A549 (cell line): ENCODE data around the gene PLXNC1. TPM values are rescaled to one million over a fixed set of nuclear protein-coding genes. Genes with fewer than 3 reads are reported as not detected.

Experiments
- ATAC-seq, 2 experiments: fragments of 200-7000 bp in 1 of 2; fragments of >200 bp in 1 of 2; cut with Nextera tagmentation in 1 of 2; cut with Tn5 transposase in 1 of 2; 3 replicates each; pipeline versions ENCODE4 v1.8.0 to v1.9.1; 2018 to 2020; ENCODE audit warnings: mild to moderate bottlenecking in 1 of 2, moderate library complexity in 1 of 2
- CTCF ChIA-PET: fragments of 300-600 bp; sonication (Branson Sonifier 250); formaldehyde crosslinking; extraction: SDS; loops from one replicate; lab custom pipeline; 2021; ENCODE audit warnings: antibody characterized with exemption, inconsistent platforms; lab: Yijun Ruan, JAX
- POLR2A ChIA-PET: fragments of 350-600 bp; formaldehyde crosslinking; extraction: SDS; loops from one replicate; lab custom pipeline; 2021; ENCODE audit warnings: antibody characterized with exemption, inconsistent platforms; lab: Yijun Ruan, JAX
- DNase-seq, 2 experiments: peaks; one replicate each; pipeline versions ENCODE4 v3.0.0 to v3.0.0-alpha.2; 2011 to 2016; ENCODE audit warnings: low read depth in 1 of 2, low spot score in 1 of 2
- FAIRE-seq: peaks from 2 replicates; lab custom pipeline; 2011; peaks lifted over from hg19 to GRCh38; lab: Jason Lieb, UNC
- H3K27ac ChIP-seq, 2 experiments: fragments of >200 bp; sonication (Bioruptor Twin); formaldehyde crosslinking; 3 replicates each; pipeline ENCODE4 v1.5.1; 2016 to 2017
- H3K4me1 ChIP-seq: fragments of >200 bp; sonication (Bioruptor Twin); formaldehyde crosslinking; 3 replicates; pipeline ENCODE4 v1.6.1; 2016
- H3K4me2 ChIP-seq: fragments of >200 bp; sonication (Bioruptor Twin); formaldehyde crosslinking; 3 replicates; pipeline ENCODE4 v1.6.1; 2016
- H3K4me3 ChIP-seq: fragments of >200 bp; sonication (Bioruptor Twin); formaldehyde crosslinking; 3 replicates; pipeline ENCODE4 v1.5.1; 2016
- H3K9me3 ChIP-seq: fragments of >200 bp; sonication (Bioruptor Twin); formaldehyde crosslinking; 3 replicates; pipeline ENCODE4 v1.6.1; 2016
- BCL3 ChIP-seq: fragments of >200 bp; sonication (Bioruptor Twin); formaldehyde crosslinking; IDR thresholded peaks from 3 replicates; pipeline ENCODE4 v1.6.1; 2016
- BHLHE40 ChIP-seq: IDR thresholded peaks from 2 replicates; pipeline ENCODE4 v1.6.1; 2012; ENCODE audit warnings: low read depth, low read length, inconsistent platforms
- E2F6 ChIP-seq: IDR thresholded peaks from 2 replicates; pipeline ENCODE4 v1.6.1; 2012; ENCODE audit warnings: low read depth, borderline replicate concordance
- EHMT2 ChIP-seq: fragments of 200-600 bp; sonication (generic); IDR thresholded peaks from 2 replicates; pipeline ENCODE4 v1.6.1; 2016; ENCODE audit warnings: antibody characterized with exemption, low read depth, mild to moderate bottlenecking, moderate library complexity
- EP300 ChIP-seq, 2 experiments: fragments of >200 bp; sonication (Bioruptor Twin); formaldehyde crosslinking; IDR thresholded peaks; 2 replicates in 1 of 2; 3 replicates in 1 of 2; pipeline ENCODE4 v1.6.1; 2016 to 2017
- ESRRA ChIP-seq: fragments of 150-350 bp; IDR thresholded peaks from 2 replicates; pipeline ENCODE4 v1.6.1; 2014; ENCODE audit warnings: mild to moderate bottlenecking, low read length, borderline replicate concordance
- FOSL2 ChIP-seq, 2 experiments: fragments of 450-650 bp in 1 of 2; fragments of >200 bp in 1 of 2; sonication (Bioruptor Twin) in 1 of 2; formaldehyde crosslinking; IDR thresholded peaks; 2 replicates each; pipeline versions ENCODE4 v1.5.0 to v1.6.1; 2016 to 2020; ENCODE audit warnings: mild to moderate bottlenecking in 1 of 2, moderate library complexity in 1 of 2
- FOXS1 ChIP-seq: fragments of 250-450 bp; sonication (Bioruptor Pico); IDR thresholded peaks from 2 replicates; pipeline ENCODE4 v1.5.0; 2020; ENCODE audit warnings: mild to moderate bottlenecking, moderate library complexity
- HMGXB4 ChIP-seq: fragments of 250-450 bp; sonication (Bioruptor Pico); IDR thresholded peaks from 2 replicates; pipeline ENCODE4 v1.5.0; 2021; ENCODE audit warnings: mild to moderate bottlenecking, moderate library complexity, borderline replicate concordance
- HOXB13 ChIP-seq: fragments of 250-450 bp; sonication (Bioruptor Pico); IDR thresholded peaks from 2 replicates; pipeline ENCODE4 v1.5.0; 2020; ENCODE audit warnings: low read depth, mild to moderate bottlenecking, moderate library complexity
- JUN ChIP-seq, 2 experiments: fragments of >200 bp; sonication (Bioruptor Twin); formaldehyde crosslinking; IDR thresholded peaks; 2 replicates in 1 of 2; 3 replicates in 1 of 2; pipeline ENCODE4 v1.6.1; 2016 to 2017
- JUNB ChIP-seq: fragments of >200 bp; sonication (Bioruptor Twin); formaldehyde crosslinking; IDR thresholded peaks from 2 replicates; pipeline ENCODE4 v1.6.1; 2016
- MAFK ChIP-seq: fragments of 450-650 bp; IDR thresholded peaks from 2 replicates; pipeline ENCODE4 v1.6.1; 2014; ENCODE audit not compliant: partially characterized antibody
- MYC ChIP-seq: IDR thresholded peaks from 2 replicates; pipeline ENCODE4 v1.6.1; 2012; ENCODE audit warnings: mild to moderate bottlenecking, inconsistent platforms, low read length, improper control_type of control experiment, borderline replicate concordance
- NFE2L2 ChIP-seq: fragments of 150-350 bp; conservative IDR thresholded peaks from 2 replicates; pipeline ENCODE4 v1.6.1; 2014; ENCODE audit warnings: low read length
- NPAS2 ChIP-seq: fragments of 250-450 bp; sonication (Bioruptor Pico); IDR thresholded peaks from 2 replicates; pipeline ENCODE4 v1.8.0; 2022; ENCODE audit warnings: mild to moderate bottlenecking, moderate library complexity, borderline replicate concordance
- NR3C1 ChIP-seq: fragments of >200 bp; sonication (Bioruptor Twin); formaldehyde crosslinking; IDR thresholded peaks from 3 replicates; pipeline ENCODE4 v1.6.1; 2017
- POLR2A ChIP-seq: IDR thresholded peaks from 2 replicates; pipeline ENCODE4 v1.6.1; 2012; ENCODE audit warnings: mild to moderate bottlenecking, low read length
- RARB ChIP-seq: fragments of 250-450 bp; sonication (Bioruptor Pico); IDR thresholded peaks from 2 replicates; pipeline ENCODE4 v1.8.0; 2021; ENCODE audit warnings: mild to moderate bottlenecking, moderate library complexity
- RFX5 ChIP-seq: fragments of 450-650 bp; IDR thresholded peaks from 2 replicates; pipeline ENCODE4 v1.7.1; 2014; ENCODE audit warnings: antibody characterized with exemption, mild to moderate bottlenecking, moderate library complexity
- RNF2 ChIP-seq: fragments of 200-600 bp; sonication (generic); IDR thresholded peaks from 2 replicates; pipeline ENCODE4 v1.6.1; 2016; ENCODE audit warnings: low read depth, mild to moderate bottlenecking, antibody characterized with exemption, moderate library complexity, borderline replicate concordance
- SMC3 ChIP-seq: fragments of >200 bp; sonication (Bioruptor Twin); formaldehyde crosslinking; IDR thresholded peaks from 3 replicates; pipeline ENCODE4 v1.6.1; 2018; ENCODE audit warnings: inconsistent platforms
- SREBF2 ChIP-seq: fragments of 450-650 bp; IDR thresholded peaks from 2 replicates; pipeline ENCODE4 v1.6.1; 2014; ENCODE audit warnings: mild to moderate bottlenecking, moderate library complexity
- TFCP2L1 ChIP-seq: fragments of 250-450 bp; sonication (Bioruptor Pico); IDR thresholded peaks from 2 replicates; pipeline ENCODE4 v1.5.0; 2021; ENCODE audit warnings: mild to moderate bottlenecking
- USF2 ChIP-seq: fragments of 450-650 bp; IDR thresholded peaks from 2 replicates; pipeline ENCODE4 v1.6.1; 2014; ENCODE audit warnings: antibody characterized with exemption
- ZFP36 ChIP-seq: fragments of 450-650 bp; IDR thresholded peaks from 2 replicates; pipeline ENCODE4 v1.6.1; 2014; ENCODE audit warnings: borderline replicate concordance; ENCODE audit not compliant: partially characterized antibody
- ZSCAN20 ChIP-seq: fragments of 250-450 bp; sonication (Bioruptor Pico); IDR thresholded peaks from 2 replicates; pipeline ENCODE4 v1.8.0; 2022; ENCODE audit warnings: mild to moderate bottlenecking, moderate library complexity
- WGBS: methylation state at CpG from one replicate; pipeline ENCODE4 v1.1.6; 2017; ENCODE audit errors: missing lambda C conversion rate; 5-methylcytosine and 5-hydroxymethylcytosine counted together
- polyA plus RNA-seq, 4 experiments: library from polyadenylated mRNA; depleted of rRNA in 3 of 4; stranded (reverse); fragments of >200 nt; fragmentation: RNase III in 1 of 4; extraction: RNeasy Plus Mini Kit Qiagen cat#74134 plus additional on column Dnase treatment in 1 of 4; gene quantifications; 2 replicates in 3 of 4; 3 replicates in 1 of 4; pipeline ENCODE4 v1.2.3, GENCODE V29; 2011 to 2017

The PLXNC1 gene
- polyA plus RNA-seq, 2 of the 4 experiments (the other 2 are of a cell fraction): 0.12 to 0.50 TPM

- Histone ChIP-seq H3K4me2 (no peak overlapping the region), H3K4me1 (no peaks in the 10 kb centered on the region), H3K4me3 (no peak overlapping the region), H3K27ac (no peak overlapping the region), H3K9me3 (no peaks in the 10 kb centered on the region)
- DNase-seq: no peak
- ChIA-PET CTCF (interaction anchor here (1.4 kb wide), 1 partner anchor 14 kb away, joined by 6 read pairs; no protein-coding TSS in a partner anchor), POLR2A (no interaction called here)
- no peak for TF ChIP-seq JUN (IDR thresholded peaks at IDR 0.05)
- no peak for TF ChIP-seq USF2
- TF ChIP-seq MAFK: no peak
- no peak for TF ChIP-seq JUNB
- TF ChIP-seq ZSCAN20: no peak
- TF ChIP-seq BCL3: no peak
- TF ChIP-seq TFCP2L1 (CRISPR knock-in tag): no peak
- TF ChIP-seq EP300 (IDR thresholded peaks at IDR 0.05): no peak
- FAIRE-seq: no peak
- WGBS: 63% methylated on average over 2 of the region's 2 CpGs
- no peak for ATAC-seq
Observed at GRCh38 chr12:94116191-94116590, 32.2 kb upstream of the PLXNC1 start.

- no peaks in the 10 kb centered on the region for H3K9me3 ChIP-seq
- CTCF ChIA-PET: interaction anchor here (0.6 kb wide), 2 partner anchors 368 to 638 kb away, joined by 3 to 4 read pairs; no protein-coding TSS in a partner anchor
Observed at GRCh38 chr12:94121886-94122285, 26.5 kb upstream of the PLXNC1 start.

GRCh38 chr12:94122591-94122990, 25.8 kb upstream of the PLXNC1 start:
- FAIRE-seq: no peak
- H3K4me3 ChIP-seq: no peak overlapping the region
- no peak for DNase-seq
- ChIA-PET POLR2A (no interaction called here), CTCF (interaction anchor here (0.6 kb wide), 1 partner anchor 639 kb away, joined by 3 read pairs; no protein-coding TSS in a partner anchor)
- no peak overlapping the region for H3K4me2 ChIP-seq
- no peak for ATAC-seq
- H3K9me3 ChIP-seq: no peaks in the 10 kb centered on the region
- no peak overlapping the region for H3K27ac ChIP-seq
- WGBS: 45% methylated on average over 3 of the region's 3 CpGs
- no peaks in the 10 kb centered on the region for H3K4me1 ChIP-seq
- no peak for TF ChIP-seq SREBF2
- no peak for TF ChIP-seq RFX5
- TF ChIP-seq NPAS2 (CRISPR knock-in tag): no peak
- TF ChIP-seq BHLHE40: no peak
- no peak for TF ChIP-seq HOXB13
- TF ChIP-seq ESRRA: no peak
- no peak for TF ChIP-seq RARB (CRISPR knock-in tag)
- no peak for TF ChIP-seq EHMT2
- no peak for TF ChIP-seq NFE2L2
- TF ChIP-seq BCL3: no peak
- no peak for TF ChIP-seq ZFP36
- TF ChIP-seq POLR2A: no peak
- TF ChIP-seq FOXS1: no peak

More at GRCh38 chr12:94121886-94122285, 26.5 kb upstream of the PLXNC1 start:
- DNase-seq: no peak
- no peak for TF ChIP-seq USF2
- TF ChIP-seq MYC: no peak
- TF ChIP-seq NR3C1: no peak
- TF ChIP-seq FOSL2 (IDR thresholded peaks at IDR 0.05): no peak
- TF ChIP-seq FOSL2 (CRISPR knock-in tag; IDR thresholded peaks at IDR 0.05): no peak
- no peak for TF ChIP-seq E2F6
- TF ChIP-seq RNF2: no peak
- TF ChIP-seq RFX5: no peak
- no peak for TF ChIP-seq SMC3
- no peak for TF ChIP-seq FOXS1
- no peak for TF ChIP-seq HMGXB4 (CRISPR knock-in tag)
- TF ChIP-seq, all 56 proteins: peak for 0
- POLR2A ChIA-PET: no interaction called here
- Histone ChIP-seq H3K27ac (no peak overlapping the region), H3K4me1 (no peaks in the 10 kb centered on the region), H3K4me3 (no peak overlapping the region), H3K4me2 (no peak overlapping the region)
- FAIRE-seq: no peak
- WGBS: 0% methylated on average over 3 of the region's 3 CpGs
- no peak for ATAC-seq
